HepG2 (cell line): Measurements from ENCODE around the gene IPO13. TPM values are rescaled to one million over a fixed set of nuclear protein-coding genes. Genes with fewer than 3 reads are reported as not detected.

Experiments
- CREM ChIP-seq, 2 experiments: sonication (generic) in 1 of 2; formaldehyde crosslinking in 1 of 2; IDR thresholded peaks; 2 replicates each; pipeline versions ENCODE4 v1.4.0 to v1.6.1; 2016 to 2020; ENCODE audit warnings: antibody characterized with exemption in 1 of 2, mild to moderate bottlenecking in 1 of 2, missing genetic modification reagents in 1 of 2
- HDAC1 ChIP-seq: sonication (generic); formaldehyde crosslinking; IDR thresholded peaks from 2 replicates; pipeline ENCODE4 v1.5.1; 2020; ENCODE audit warnings: mild to moderate bottlenecking, missing genetic modification reagents
- HNRNPH1 ChIP-seq: fragments of 200-400 bp; formaldehyde crosslinking; optimal IDR thresholded peaks from 2 replicates; pipeline ENCODE3; 2017; ENCODE audit warnings: mild to moderate bottlenecking, low read depth, low read length
- HOXA3 ChIP-seq: sonication (generic); formaldehyde crosslinking; IDR thresholded peaks from 2 replicates; pipeline ENCODE4 v1.5.0; 2020; ENCODE audit warnings: missing genetic modification reagents
- KDM3A ChIP-seq: IDR thresholded peaks from 2 replicates; pipeline ENCODE4 v1.6.1; 2018; ENCODE audit warnings: low read depth, missing compliant biosample characterization
- LCORL ChIP-seq, 2 experiments: fragments of 450-650 bp in 1 of 2; sonication (generic) in 1 of 2; formaldehyde crosslinking in 1 of 2; IDR thresholded peaks; 2 replicates each; pipeline versions ENCODE4 v1.5.0 to v1.6.1; 2017 to 2020; ENCODE audit warnings: antibody characterized with exemption in 1 of 2, missing genetic modification reagents in 1 of 2
- NFIB ChIP-seq: sonication (generic); formaldehyde crosslinking; IDR thresholded peaks from 2 replicates; pipeline ENCODE4 v1.9.0; 2021; ENCODE audit warnings: missing genetic modification reagents, mild to moderate bottlenecking, borderline replicate concordance
- SRY ChIP-seq: sonication (generic); formaldehyde crosslinking; IDR thresholded peaks from 2 replicates; pipeline ENCODE4 v1.8.0; 2022; ENCODE audit warnings: mild to moderate bottlenecking, missing genetic modification reagents
- ZBTB7A ChIP-seq: sonication (generic); formaldehyde crosslinking; IDR thresholded peaks from 2 replicates; pipeline ENCODE4 v1.8.0; 2022; ENCODE audit warnings: mild to moderate bottlenecking, missing genetic modification reagents
- ZBTB7B ChIP-seq: sonication (generic); formaldehyde crosslinking; IDR thresholded peaks from 2 replicates; pipeline ENCODE4 v1.4.0; 2020; ENCODE audit warnings: missing genetic modification reagents
- ZNF350 ChIP-seq: sonication (generic); formaldehyde crosslinking; IDR thresholded peaks from 2 replicates; pipeline ENCODE4 v1.4.0; 2020; ENCODE audit warnings: mild to moderate bottlenecking, low read depth, missing genetic modification reagents, borderline replicate concordance
- ZNF383 ChIP-seq: sonication (generic); formaldehyde crosslinking; IDR thresholded peaks from 2 replicates; pipeline ENCODE4 v1.4.0; 2020; ENCODE audit warnings: missing genetic modification reagents, mild to moderate bottlenecking, borderline replicate concordance
- ZNF891 ChIP-seq: sonication (generic); formaldehyde crosslinking; IDR thresholded peaks from 2 replicates; pipeline ENCODE4 v1.5.0; 2020; ENCODE audit warnings: mild to moderate bottlenecking, missing genetic modification reagents
- polyA plus RNA-seq, 8 experiments: library from polyadenylated mRNA; depleted of rRNA in 3 of 8; stranded (reverse) in 7 of 8; unstranded in 1 of 8; fragments of >200 nt; fragmentation: Illumina TruSeq in 4 of 8; extraction: Trizol in 4 of 8; gene quantifications; 2 replicates each; pipeline versions ENCODE4 v1.2.1 to v1.2.3, GENCODE V29; 2011 to 2016; ENCODE audit warnings: low read depth in 4 of 8, missing spikeins in 1 of 8, mixed read lengths in 1 of 8; ENCODE audit not compliant: insufficient read depth in 1 of 8
- total RNA-seq, 5 experiments: library from RNA; depleted of rRNA; stranded (reverse); fragments of >200 nt; fragmentation: Illumina TruSeq; extraction: Trizol; gene quantifications; 2 replicates each; pipeline ENCODE4 v1.2.3, GENCODE V29; 2016; ENCODE audit warnings: low read depth in 1 of 5
- TF ChIP-seq, protein P1 (sequence below), 2 experiments: sonication (generic) in 1 of 2; formaldehyde crosslinking in 1 of 2; IDR thresholded peaks; 2 replicates each; pipeline versions ENCODE4 v1.4.0 to v1.6.1; 2018 to 2020; ENCODE audit warnings: missing genetic modification reagents in 2 of 2, borderline replicate concordance in 1 of 2, low read depth in 1 of 2, mild to moderate bottlenecking in 1 of 2, missing biosample characterization in 1 of 2
- TF ChIP-seq, protein P2 (sequence below): sonication (generic); formaldehyde crosslinking; IDR thresholded peaks from 2 replicates; pipeline ENCODE4 v1.5.1; 2020; ENCODE audit warnings: mild to moderate bottlenecking, missing genetic modification reagents, moderate library complexity
- TF ChIP-seq, protein P3 (sequence below): sonication (generic); formaldehyde crosslinking; IDR thresholded peaks from 2 replicates; pipeline ENCODE4 v1.4.0; 2020; ENCODE audit warnings: missing genetic modification reagents
- TF ChIP-seq, protein P4 (sequence below): sonication (generic); formaldehyde crosslinking; IDR thresholded peaks from 2 replicates; pipeline ENCODE4 v1.5.1; 2020; ENCODE audit warnings: mild to moderate bottlenecking, moderate library complexity, missing genetic modification reagents

The IPO13 gene
- total and polyA plus RNA-seq, 2 of the 13 experiments (the other 11 are each of a cell fraction or from before 2014, with no cell fraction given), result 12.9 to 15.6 TPM

DNA sequence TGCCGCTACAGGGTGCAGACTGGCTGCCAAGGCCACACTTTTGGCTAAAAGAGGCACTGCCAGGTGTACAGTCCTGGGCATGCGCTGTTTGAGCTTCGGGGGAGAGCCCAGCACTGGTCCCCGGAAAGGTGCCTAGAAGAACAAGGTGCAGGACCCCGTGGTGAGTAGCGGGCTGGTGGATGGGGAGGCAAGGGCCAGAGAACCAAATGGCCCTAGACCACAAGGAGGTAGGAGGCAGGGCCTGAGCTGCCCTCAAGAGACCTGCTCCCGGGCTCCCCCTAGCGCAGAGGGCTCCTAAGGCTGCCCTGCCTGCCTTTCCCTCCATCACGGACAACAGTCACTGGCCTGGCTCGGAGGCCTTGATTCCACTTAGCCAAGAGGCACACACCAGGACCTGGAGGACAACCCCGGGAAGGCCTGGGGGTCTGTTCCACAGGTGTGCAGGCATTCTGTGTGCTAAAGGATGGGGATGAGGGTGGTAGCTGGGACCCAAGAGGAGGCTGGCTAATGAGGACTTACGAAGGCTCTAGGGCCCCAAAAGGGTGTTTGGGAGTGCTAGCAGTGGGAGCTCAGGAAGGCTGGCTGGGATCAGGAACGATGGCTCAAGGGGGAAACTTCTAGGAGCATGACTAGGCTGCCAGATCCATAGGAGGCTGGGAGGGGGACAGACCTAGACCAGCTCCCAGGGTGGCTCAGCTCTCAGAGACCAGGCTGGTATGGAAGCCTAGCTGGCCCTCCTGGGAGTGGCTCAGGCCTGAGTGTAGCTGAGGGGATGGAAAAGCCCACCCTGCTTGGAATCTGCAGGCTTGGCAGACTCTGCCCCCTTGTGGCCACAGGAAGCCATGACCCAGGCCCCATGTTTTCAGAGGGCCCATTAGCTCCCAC is 12.4 kb upstream of the IPO13 start (continued):
- no peak for TF ChIP-seq ZNF383 (CRISPR knock-in tag)
- no peak for TF ChIP-seq HNRNPH1
- TF ChIP-seq CREM (IDR thresholded peaks at IDR 0.05), result no peak
- no peak for TF ChIP-seq CREM (CRISPR knock-in tag; IDR thresholded peaks at IDR 0.05)
- TF ChIP-seq SRY, result 0 out of 2 replicates have a peak, but pooled peaks have one; percentile 6
- TF ChIP-seq, protein P1, sequence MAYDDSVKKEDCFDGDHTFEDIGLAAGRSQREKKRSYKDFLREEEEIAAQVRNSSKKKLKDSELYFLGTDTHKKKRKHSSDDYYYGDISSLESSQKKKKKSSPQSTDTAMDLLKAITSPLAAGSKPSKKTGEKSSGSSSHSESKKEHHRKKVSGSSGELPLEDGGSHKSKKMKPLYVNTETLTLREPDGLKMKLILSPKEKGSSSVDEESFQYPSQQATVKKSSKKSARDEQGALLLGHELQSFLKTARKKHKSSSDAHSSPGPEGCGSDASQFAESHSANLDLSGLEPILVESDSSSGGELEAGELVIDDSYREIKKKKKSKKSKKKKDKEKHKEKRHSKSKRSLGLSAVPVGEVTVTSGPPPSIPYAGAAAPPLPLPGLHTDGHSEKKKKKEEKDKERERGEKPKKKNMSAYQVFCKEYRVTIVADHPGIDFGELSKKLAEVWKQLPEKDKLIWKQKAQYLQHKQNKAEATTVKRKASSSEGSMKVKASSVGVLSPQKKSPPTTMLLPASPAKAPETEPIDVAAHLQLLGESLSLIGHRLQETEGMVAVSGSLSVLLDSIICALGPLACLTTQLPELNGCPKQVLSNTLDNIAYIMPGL (CRISPR knock-in tag; IDR thresholded peaks at IDR 0.05; ENCODE audit: borderline replicate concordance in 1 of 2, low read depth in 1 of 2), result peak; percentile 39 to 75; a peak in 3 of 4 replicates
- peak; percentile 84 for TF ChIP-seq ZBTB7B
- TF ChIP-seq, protein P2, sequence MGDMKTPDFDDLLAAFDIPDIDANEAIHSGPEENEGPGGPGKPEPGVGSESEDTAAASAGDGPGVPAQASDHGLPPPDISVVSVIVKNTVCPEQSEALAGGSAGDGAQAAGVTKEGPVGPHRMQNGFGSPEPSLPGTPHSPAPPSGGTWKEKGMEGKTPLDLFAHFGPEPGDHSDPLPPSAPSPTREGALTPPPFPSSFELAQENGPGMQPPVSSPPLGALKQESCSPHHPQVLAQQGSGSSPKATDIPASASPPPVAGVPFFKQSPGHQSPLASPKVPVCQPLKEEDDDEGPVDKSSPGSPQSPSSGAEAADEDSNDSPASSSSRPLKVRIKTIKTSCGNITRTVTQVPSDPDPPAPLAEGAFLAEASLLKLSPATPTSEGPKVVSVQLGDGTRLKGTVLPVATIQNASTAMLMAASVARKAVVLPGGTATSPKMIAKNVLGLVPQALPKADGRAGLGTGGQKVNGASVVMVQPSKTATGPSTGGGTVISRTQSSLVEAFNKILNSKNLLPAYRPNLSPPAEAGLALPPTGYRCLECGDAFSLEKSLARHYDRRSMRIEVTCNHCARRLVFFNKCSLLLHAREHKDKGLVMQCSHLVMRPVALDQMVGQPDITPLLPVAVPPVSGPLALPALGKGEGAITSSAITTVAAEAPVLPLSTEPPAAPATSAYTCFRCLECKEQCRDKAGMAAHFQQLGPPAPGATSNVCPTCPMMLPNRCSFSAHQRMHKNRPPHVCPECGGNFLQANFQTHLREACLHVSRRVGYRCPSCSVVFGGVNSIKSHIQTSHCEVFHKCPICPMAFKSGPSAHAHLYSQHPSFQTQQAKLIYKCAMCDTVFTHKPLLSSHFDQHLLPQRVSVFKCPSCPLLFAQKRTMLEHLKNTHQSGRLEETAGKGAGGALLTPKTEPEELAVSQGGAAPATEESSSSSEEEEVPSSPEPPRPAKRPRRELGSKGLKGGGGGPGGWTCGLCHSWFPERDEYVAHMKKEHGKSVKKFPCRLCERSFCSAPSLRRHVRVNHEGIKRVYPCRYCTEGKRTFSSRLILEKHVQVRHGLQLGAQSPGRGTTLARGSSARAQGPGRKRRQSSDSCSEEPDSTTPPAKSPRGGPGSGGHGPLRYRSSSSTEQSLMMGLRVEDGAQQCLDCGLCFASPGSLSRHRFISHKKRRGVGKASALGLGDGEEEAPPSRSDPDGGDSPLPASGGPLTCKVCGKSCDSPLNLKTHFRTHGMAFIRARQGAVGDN (CRISPR knock-in tag), result peak; percentile 37; the same call in 1 of the 2 replicates
- TF ChIP-seq, protein P3, sequence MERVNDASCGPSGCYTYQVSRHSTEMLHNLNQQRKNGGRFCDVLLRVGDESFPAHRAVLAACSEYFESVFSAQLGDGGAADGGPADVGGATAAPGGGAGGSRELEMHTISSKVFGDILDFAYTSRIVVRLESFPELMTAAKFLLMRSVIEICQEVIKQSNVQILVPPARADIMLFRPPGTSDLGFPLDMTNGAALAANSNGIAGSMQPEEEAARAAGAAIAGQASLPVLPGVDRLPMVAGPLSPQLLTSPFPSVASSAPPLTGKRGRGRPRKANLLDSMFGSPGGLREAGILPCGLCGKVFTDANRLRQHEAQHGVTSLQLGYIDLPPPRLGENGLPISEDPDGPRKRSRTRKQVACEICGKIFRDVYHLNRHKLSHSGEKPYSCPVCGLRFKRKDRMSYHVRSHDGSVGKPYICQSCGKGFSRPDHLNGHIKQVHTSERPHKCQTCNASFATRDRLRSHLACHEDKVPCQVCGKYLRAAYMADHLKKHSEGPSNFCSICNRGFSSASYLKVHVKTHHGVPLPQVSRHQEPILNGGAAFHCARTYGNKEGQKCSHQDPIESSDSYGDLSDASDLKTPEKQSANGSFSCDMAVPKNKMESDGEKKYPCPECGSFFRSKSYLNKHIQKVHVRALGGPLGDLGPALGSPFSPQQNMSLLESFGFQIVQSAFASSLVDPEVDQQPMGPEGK (CRISPR knock-in tag), result peak; percentile 2; the same call in 1 of the 2 replicates
- TF ChIP-seq ZNF891 (CRISPR knock-in tag), result peak; percentile 3; the same call in 1 of the 2 replicates
- TF ChIP-seq ZNF350 (CRISPR knock-in tag), result peak; percentile 24; the same call in 1 of the 2 replicates
- TF ChIP-seq, protein P4, sequence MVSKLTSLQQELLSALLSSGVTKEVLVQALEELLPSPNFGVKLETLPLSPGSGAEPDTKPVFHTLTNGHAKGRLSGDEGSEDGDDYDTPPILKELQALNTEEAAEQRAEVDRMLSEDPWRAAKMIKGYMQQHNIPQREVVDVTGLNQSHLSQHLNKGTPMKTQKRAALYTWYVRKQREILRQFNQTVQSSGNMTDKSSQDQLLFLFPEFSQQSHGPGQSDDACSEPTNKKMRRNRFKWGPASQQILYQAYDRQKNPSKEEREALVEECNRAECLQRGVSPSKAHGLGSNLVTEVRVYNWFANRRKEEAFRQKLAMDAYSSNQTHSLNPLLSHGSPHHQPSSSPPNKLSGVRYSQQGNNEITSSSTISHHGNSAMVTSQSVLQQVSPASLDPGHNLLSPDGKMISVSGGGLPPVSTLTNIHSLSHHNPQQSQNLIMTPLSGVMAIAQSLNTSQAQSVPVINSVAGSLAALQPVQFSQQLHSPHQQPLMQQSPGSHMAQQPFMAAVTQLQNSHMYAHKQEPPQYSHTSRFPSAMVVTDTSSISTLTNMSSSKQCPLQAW, result 0 out of 2 replicates have a peak, but pooled peaks have one; percentile 29
- 0 out of 2 replicates have a peak, but pooled peaks have one; percentile 28 for TF ChIP-seq ZBTB7A (CRISPR knock-in tag)
- 0 out of 2 replicates have a peak, but pooled peaks have one; percentile 55 for TF ChIP-seq NFIB (CRISPR knock-in tag)
- no peak for TF ChIP-seq LCORL (IDR thresholded peaks at IDR 0.05)
- 0 out of 2 replicates have a peak, but pooled peaks have one; percentile 24 for TF ChIP-seq LCORL (CRISPR knock-in tag; IDR thresholded peaks at IDR 0.05)
- 0 out of 2 replicates have a peak, but pooled peaks have one; percentile 28 for TF ChIP-seq KDM3A (CRISPR knock-in tag)
- peak; percentile 29; the same call in 1 of the 2 replicates for TF ChIP-seq HDAC1 (CRISPR knock-in tag)
- TF ChIP-seq HOXA3 (CRISPR knock-in tag), result 0 out of 2 replicates have a peak, but pooled peaks have one; percentile 18
